Stimulated activated CD8-positive, alpha-beta memory T cell treated with anti-CD3 and anti-CD28 coated beads, Interleukin-4, amount 100 ng/mL, for 4 hours (primary cell): ENCODE results near the gene ZFYVE21.

ENCODE experiments used
- DNase-seq, 2 donors: peaks; one replicate each; pipeline ENCODE4 v3.0.0-alpha.2; 2020; ENCODE audit warnings: low read depth in 2 of 2, low spot score in 1 of 2

ZFYVE21 gene

DNA sequence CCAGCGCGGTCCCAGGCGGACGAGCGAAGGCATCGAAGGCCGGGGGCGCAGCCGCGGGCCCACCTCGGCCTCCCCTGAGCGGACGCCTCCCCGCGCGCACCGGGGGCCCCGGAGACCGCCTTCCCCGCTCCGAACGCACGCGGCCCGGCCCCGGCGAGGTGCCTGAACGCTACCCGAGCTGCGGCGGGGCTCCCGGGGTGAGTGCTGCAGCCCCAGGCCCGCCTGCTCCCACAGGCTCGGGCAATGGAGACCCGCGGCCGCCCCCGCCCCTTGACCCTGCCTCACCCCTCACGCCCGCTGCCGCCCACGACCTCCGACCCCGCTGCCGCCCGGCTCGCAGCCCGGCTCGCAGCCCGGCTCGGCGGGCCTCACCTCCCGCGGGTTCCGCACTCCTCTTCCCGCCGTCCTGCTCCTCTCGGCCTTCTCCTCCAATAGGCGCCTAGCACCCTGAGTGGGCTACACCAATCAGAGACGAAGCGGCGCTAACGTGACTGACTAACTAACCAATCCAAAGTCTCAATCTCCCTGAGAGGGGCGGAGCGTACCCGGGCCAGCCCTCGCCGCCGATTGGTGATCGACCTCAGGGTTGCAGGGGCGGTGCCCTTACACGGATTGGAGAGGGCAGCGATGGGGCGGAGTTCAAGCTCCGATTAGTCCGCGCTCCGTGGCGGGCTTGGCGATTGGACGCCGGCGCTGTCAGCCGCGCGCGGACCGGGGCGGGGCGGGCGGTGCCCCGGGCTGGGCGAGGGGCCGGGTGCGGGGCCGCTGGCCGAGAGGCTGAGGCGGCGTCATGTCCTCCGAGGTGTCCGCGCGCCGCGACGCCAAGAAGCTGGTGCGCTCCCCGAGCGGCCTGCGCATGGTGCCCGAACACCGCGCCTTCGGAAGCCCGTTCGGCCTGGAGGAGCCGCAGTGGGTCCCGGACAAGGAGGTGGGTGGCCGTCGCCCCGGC lies at the start of gene ZFYVE21, which contains the start of gene XRCC3:
ZFYVE21 (plus strand) TSS at position 759 of the 949 bp plus-strand sequence; CDS start at position 791, 32 bp downstream.
XRCC3 (minus strand) TSS at position 400 of the 949 bp plus-strand sequence. CDS start 4,364 bp downstream, outside the sequence.
- DNase-seq = peak; percentile 99

- DNase-seq = no peak
Measured at GRCh38 chr14:103667671-103668070, 47.9 kb upstream of the ZFYVE21 start.

DNA sequence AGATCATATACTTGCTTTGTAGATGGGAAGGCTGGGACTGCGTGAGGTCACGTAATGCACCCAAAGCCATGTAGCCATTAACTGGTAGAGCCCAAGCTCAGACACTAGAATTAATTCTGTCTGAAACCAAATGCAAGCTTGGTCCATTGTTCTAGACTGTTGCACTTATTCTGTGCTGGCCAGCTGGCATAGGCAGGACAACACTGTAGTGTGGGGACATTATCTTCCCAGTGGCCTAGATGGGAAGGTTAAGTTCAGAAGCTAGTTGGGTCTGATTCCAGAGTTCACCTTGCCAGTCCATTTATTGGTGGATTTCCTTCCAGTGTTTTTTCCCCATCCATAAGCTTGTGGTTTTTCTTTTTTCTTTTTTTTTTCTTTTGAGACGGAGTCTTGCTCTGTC lies 47.5 kb upstream of the ZFYVE21 start:
- DNase-seq = no peak

DNA sequence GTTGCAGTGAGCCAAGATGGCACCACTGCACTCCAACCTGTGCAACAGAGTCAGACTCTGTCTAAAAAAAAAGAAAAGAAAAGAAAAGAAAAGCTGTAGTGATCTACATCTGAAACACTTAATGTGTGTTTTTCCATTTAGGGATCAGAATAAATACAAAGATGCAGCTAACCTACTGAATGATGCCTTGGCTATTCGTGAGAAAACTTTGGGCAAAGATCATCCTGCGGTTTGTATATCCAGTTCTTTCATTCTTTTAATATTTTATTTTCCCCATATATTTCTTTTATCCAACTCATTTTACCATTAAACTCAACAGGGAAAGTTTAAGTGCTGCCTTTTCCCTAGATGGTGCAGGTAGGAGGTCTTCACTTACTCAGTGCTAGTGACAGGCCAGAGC lies 46.2 kb upstream of the ZFYVE21 start:
- DNase-seq = no peak

GRCh38 chr14:103671911-103672310 lies 43.7 kb upstream of the ZFYVE21 start:
- no peak for DNase-seq

GRCh38 chr14:103675957-103676356 lies 39.7 kb upstream of the ZFYVE21 start:
- no peak for DNase-seq

DNA sequence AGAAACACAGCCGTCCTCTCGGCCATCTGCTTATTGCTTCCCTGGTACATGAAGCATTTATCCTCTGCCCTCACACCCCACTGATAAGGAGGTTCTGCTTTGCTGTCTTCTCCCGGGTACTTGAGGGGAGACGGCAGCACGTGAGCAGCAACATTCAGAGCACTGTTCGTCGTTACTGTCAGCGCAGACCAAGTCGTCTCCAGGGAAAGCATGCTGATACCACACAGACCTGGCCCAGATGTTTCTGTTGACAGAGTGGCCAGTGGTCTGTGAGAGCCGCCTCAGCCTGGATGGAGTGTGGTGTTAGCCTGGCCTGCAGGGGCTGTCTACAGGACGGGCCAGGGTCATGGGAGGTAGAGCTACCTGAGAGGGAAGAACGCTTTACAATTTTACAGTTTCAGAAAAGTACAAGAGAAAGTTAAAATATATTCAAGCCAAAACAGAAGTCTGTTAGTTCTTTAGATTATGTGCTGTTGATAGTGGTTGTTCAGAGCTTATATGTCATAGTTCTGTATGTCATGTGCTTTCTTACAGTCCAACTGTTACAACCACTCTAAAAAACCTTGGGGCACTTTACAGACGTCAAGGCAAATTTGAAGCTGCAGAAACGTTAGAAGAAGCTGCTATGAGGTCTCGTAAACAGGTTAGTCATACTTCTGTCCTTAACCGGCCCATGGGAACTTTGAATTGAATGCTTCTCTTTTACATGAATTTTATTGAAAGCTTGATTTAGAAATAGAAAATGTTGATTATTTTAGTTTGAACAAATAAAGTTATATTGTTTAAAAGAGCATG lies 38.5 kb upstream of the ZFYVE21 start:
- no peak for DNase-seq

DNA sequence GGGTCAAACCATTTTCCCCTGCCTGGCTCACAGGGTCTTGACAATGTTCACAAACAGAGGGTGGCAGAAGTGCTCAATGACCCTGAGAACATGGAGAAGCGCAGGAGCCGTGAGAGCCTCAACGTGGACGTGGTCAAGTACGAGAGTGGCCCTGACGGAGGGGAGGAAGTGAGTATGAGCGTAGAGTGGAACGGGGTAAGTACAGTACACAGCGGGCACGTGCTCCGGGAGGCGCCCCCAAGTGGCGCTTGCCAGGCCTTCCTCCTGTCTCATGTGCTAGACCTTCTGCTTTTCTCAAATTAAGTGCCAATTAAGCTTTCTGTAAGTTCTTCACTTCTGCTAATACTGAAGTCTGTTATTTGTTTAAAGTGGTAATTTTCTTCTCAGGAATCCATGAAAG lies 36.3 kb upstream of the ZFYVE21 start:
- DNase-seq = no peak

GRCh38 chr14:103680491-103681231 lies 34.9 kb upstream of the ZFYVE21 start:
- no peak for DNase-seq

- no peak for DNase-seq
Measured at GRCh38 chr14:103683139-103683538, 32.5 kb upstream of the ZFYVE21 start.

DNA sequence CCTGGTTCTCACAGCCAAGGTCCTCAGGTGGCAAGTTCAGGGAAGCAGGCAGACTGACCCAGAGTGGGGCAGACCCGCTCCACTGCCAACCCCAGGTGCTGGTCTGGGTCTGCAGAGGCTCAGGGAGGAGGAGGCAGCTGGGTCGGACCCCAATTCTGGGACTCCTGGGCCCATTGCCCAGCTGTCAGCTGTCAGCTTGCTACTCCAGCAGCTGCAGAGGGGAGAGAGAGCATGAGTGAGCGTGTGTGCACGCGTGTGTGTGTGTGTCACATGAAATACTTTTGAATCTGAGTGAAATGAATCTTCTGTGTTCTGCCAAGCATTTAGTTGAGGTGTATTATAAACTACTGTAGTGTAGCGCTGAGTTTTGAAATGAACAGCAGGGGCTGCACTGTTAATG lies 31.1 kb upstream of the ZFYVE21 start:
- DNase-seq = no peak

DNA sequence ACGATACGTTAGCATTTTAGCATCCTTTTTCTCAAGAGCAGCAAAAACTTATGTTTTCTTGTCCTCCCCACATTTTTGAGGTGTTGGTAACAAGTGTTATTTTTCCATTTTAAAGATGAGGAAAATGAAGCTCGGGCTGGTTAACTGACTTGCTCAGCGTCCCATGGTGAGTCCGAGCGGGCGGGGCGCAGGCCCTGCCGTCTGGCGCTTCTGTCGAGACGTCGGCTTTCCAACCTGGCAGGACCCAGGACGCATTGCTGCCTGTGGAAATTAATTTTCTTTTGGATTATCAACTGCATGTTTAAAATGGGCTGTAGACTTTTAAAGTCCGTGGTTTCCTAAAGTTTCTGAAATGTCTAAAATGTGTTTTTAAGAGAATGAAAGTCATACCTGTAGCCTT lies 30.7 kb upstream of the ZFYVE21 start:
- no peak for DNase-seq

DNA sequence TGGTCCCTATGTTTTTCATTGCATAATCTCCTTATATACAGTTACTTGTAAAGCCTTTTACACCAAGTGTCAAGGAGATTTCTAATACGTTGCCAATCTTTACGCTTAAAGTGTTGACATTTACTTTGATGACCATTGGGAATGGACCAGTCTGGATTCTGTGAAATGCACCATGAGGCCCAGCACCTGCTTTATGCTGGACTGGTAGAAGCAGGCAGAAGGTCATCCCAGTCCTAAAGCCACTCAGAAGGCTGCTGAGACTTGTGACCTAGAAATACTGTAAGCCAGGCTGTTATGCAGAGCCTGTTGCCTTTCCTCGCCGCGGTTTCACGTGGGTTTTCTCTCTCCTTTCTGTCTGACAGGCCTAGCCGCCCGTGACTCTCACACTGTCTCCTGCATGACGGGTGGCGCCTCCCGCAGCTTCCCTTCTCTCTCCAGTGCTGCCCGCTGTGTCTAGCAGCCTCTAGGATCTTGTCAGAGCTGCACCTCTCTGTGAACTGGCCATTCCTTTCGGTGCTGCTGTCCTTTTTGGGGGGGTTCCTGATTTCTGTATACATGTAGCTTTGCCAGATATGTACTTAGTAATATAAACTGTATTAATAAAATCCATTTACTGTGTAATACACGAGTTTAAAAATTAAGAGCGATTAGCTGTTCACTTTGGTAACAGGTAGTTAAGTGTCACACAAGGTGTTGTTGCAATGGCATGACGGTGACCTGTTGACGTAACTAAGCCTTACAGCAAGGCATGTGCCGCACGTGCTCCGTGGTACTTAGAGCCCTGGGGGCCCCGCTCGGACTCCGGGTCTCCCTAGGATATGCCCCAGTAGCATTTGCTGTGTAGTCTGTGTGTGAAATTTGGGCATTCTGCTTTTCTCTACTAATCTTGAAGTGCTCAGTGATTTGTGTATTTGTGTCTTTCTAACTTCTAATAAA lies 30.1 kb upstream of the ZFYVE21 start:
- no peak for DNase-seq

GRCh38 chr14:103686831-103687485 lies 28.7 kb upstream of the ZFYVE21 start:
- no peak for DNase-seq

- DNase-seq = no peak
Measured at GRCh38 chr14:103687712-103688111, 27.9 kb upstream of the ZFYVE21 start.

DNA sequence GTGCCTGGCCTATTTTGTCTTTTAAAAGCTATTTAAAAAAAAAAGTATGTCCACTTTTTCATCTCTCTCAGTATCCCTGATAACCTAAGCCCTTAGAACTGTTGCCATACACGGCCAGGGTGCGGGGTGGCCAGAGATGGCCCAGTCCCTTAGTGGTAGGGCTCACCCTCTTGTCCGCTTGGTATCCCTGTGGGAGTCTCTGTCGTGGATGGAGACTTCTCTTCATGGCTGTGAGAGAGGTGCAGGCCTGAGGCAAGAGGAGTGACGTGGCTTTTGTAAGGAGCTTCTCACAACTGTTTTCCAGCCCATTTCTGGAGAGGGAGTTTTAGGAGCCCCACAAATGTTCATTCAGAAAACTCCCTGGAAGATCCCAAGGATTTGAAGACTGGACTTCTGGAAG lies 27.2 kb upstream of the ZFYVE21 start:
- DNase-seq = no peak

- no peak for DNase-seq
Measured at GRCh38 chr14:103688906-103689902, 26.4 kb upstream of the ZFYVE21 start.

DNA sequence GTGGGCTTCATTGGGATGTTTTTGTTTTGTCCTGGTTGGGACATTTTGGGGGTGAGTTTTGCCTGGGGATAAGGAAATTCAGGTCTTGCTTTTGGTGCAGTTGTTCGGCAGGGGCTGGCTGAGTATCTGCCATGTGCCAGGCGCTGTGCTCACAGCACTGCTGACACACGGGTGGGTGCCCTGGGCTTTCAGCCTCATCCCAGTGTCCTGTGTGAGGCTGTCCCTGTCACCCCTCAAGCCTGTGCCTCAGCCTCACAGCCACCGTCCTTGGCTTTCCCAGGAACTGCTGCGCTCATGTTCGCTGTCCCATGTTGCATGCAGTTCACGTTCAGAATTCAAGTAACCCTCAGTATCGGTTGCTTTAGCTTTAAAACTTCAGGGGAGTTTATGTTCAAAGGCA lies 25.3 kb upstream of the ZFYVE21 start:
- no peak for DNase-seq
